Hippocampal formation (tissue), 2 donors: Measurements from ENCODE around the gene ECHS1.
"Not testable (repeated sequence)": the region's sequence is repeated elsewhere in the genome, so short reads cannot be mapped to it uniquely, and the experiment has no call there.

ENCODE experiments used
- DNase-seq, 2 donors: peaks; one replicate each; lab custom pipeline; 2025; lab: John Stamatoyannopoulos, UW

ECHS1 gene

DNA sequence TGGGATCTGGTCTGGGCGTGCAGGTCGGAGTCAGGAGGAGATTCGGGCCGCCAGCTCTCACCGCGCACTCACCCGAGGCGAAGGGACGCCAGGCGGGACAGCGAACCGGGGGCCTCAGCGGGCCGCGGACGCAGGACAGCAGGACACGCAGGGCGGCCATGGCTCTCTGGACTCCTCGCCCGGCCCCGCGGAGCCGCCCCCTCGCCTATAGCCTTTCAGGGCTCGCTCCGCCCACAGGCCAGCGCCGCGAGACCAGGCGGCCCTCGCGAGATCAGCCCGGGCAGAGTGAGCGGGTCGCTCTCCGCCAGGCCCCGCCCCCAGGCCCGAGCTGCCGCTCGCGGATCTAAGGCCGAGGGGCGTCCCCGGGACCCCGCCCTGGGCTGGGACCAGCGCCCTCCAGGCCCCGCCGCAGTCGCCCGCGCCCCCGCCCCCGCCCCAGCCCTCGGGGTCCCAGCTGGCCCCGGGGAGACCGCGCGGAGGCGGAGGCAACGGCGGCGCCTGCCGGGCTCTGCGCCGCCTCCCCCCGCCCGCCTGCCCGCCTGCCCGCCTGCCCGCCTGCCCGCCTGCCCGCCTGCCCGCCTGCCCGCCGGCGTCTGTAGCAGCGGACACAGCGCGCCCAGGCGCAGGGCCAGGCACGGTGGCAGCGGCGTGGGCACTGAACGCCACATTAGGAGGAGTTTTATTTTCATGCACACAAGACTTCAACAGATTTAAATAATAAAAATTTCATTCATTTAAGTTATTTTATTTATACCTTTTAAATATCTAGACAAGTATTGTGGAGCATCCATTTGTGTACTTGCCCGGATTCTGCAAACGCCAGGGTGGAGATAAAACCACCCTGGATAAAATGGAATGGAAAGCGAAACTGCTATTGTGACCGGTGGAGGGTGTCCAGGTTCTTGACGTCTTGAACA is at the start of gene ECHS1:
Gene ECHS1, minus strand, starts transcription at position 181 of the 917 bp plus-strand sequence. Its CDS starts 21 bp downstream, at position 160.
- peak; percentile 91 to 92 for DNase-seq

DNA sequence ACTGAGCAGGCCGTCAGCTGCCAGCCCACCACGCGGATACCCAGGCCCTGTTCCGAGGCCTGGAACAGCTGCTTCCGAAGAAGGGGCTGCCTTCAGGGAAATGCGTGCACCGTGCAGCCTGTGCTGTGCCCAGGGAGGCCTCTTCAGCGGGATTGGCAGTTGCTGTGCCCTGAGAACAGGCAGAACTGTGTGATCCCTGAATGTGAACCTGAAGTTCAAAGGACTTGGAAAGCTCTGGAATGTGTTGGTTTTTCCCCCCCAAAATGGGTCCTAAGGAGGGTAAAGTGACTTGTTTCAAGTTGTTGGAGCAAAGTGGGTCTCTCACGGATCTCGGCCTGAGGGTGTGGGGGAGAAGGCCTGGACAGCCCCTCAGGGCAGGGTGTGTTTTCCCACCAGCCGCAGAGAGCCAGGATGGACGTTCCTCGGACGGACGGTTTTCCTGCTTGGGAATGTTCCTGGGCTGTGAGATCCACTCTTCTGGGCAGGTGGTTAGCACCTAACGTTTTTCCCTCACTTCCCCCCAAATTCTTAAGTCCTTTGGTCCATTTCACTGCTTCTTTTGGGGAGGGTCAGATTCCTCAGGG is 49.2 kb upstream of the ECHS1 start:
- DNase-seq = no peak

DNA sequence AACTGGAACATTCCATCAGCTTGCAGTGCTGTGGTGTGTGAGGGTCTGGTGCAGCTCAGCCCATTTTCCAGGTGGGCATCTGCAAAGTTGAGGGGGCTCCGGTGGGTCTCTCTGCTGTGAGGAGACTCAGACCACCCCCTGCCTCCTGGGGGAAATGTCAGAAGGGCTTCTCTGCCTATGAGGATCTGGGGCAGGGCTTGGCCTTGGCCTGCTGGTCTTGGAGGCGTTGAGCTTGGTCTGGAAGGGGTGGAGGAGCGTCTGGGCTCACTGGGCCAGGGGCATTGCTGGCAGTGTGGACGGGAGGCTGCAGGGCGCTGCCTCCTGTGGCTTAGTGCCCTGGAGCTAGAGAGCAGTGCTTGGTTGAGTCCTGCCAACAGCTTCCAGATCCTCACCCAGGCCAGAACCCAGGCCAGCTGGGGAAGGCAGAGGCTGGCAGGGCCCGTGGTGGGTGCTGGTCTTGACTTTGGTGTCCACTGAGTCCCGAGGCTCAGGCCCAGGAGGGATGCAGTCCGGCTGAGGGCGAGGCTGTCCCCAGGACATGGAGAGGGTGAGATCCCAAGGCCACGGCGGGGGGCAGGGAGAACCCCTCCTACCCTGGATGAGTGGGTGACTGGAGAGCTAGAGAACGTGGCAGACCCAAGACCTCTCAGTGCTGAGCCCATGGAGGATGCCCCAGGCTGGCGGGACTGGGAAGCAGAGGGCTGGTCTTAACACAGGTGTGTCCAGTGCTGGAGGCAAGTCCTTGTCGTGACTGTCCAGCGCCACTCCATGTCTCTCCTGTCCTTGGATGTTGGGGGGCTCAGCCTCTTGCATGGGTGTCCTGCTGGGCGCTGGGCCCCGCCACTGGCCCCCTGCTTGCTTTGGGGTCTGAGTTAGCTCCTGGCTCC is 48.4 kb upstream of the ECHS1 start:
- DNase-seq = no peak

DNA sequence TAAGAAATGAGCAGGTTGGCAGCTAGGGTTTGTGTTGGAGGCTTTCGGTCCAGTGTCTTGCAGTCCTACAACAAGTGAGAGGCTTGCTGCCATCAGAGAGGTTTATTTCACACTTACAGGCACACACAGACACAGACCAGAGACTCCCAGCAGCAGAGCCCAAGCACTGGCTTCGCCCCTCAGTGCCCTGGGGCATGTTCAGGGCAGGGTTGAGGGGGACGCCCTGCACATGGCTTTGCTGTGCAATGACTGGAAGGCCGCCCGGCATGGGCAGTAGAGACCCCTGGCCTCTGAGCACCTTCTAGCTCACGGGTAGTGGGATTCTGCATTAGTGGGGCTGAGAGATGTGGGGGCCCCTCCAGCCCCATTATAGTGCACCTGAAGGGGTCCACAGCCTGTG is 47.4 kb upstream of the ECHS1 start:
- no peak for DNase-seq

DNA sequence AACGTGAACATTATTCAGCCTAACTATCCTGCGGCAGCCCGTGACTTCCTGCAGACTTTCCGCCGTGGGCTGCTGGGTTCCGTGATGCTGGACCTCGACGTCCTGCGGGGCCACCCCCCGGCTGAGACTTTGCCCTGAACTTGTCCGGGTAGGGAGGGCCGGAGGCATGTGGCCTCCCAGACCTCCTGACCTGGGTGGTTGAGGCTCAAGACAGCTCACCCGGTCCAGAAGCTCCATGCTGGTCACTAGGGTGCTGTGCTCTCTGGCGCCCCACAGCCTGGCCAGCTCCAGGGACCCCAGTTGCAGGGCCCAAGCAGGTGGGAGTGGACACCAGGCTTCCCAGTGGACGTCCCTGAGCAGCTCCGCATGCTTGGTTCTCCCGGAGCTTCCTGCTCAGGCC is 46.9 kb upstream of the ECHS1 start:
- no peak for DNase-seq

DNA sequence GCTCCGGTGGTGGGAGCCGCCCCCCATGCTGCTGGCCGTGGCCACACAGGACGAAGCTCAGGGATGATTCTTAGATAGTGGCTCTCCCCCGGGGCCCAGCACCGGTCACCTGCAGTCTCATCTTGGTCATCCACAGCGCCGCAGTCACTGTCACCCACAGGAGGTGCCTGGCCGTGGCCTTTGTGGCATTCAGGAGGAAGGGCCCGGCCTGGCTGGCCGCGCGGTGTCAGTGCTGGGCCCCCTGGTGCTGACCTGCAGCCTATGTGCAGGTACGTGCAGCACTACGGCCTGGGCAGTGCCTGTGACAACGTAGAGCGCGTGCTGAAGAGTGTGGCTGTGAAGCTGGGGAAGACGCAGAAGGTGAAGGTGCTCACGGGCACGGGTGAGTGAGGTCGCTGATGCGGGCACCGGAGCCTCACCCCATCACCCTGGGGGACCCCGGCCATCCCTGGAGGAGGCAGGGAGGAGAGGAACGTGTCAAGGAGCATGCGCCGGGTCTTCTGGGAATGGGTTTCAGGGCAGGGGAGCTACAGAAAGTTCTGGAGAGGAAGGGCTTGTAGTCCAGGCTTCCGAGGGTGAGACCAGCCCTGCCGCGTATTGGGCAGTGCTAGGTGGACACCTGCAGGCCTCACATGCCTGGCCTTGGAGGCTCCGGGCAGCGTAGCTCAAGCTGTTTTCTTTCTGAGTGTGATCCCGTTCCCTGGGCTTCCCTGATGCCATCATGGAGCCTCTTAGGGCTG is 46.2 kb upstream of the ECHS1 start:
- no peak for DNase-seq

DNA sequence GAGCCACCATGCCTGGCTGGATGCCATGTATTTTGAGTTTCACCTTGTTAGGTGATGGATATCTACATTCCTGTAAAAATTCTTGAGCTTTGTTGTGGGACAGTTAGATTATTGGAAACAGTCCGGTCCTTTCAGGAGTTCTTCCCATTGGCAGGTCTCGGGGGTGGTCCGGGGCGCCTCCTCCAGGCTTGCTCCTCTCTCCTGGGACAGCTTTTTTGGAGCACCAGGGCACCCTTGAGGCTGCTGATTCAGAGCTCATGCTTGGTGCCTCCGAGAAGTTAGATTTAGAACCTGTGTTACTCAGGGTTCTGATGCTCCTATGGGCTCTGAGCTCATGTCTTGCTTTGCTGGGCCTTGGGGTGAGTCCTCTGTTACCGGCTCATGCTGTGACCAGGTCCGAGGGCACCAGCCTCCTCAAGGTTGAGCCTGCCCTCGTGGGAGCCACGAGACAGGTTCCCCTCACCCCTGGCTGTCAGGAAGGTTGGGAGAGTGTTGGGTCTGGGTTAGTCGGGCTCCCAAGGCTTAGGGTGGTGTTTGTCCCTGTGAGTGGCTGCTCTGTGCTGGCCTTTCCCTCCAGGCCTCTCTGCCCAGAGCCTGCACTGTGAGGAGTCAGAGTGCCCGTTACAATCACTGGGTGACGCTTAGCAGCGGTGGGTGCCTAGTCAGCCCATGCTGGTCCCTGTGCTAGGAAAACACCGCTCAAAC is 45.3 kb upstream of the ECHS1 start:
- no peak for DNase-seq

DNA sequence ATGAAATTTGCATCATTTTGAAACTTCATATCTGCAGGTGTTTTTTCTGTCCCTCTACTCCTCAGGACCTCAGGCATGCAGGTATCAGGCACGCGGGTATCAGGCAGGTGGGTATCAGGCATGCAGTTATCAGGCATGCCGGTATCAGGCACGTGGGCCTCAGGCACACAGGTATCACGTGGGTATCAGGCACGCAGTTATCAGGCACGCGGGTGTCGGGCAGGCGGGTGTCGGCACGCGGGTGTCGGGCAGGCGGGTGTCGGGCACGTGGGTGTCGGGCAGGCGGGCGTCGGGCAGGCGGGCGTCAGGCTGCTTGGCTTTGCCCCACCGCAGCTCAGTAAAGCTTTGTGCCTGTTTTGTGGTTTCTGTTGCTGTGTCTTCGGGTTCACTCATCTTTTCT is 42.6 kb upstream of the ECHS1 start:
- DNase-seq = no peak

DNA sequence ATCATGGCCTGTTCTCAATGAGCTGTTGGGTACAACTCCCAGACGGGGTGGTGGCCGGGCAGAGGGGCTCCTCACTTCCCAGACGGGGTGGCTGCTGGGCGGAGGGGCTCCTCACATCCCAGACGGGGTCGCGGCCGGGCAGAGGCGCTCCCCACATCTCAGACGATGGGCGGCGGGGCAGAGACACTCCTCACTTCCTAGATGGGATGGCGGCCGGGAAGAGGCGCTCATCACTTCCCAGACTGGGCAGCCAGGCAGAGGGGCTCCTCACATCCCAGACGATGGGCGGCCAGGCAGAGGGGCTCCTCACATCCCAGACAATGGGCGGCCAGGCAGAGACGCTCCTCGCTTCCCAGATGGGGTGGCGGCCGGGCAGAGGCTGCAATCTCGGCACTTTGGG is 41.2 kb upstream of the ECHS1 start:
- DNase-seq = not testable (repeated sequence)

DNA sequence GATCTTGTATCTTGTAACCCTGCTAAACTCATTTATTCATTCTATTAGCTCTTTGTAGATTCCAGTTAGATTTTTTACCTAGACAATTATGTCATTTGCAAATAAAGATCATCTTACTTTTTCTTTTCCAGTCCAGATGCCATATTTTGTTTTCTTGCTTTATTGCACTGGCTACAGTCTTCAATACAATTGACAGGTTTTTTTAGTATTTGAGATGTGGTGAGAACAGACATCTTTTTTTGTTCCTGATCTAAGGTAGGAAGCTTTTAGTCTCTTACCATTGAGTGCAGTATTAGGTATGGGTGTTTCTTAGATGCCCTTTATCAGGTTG is 39.2 kb upstream of the ECHS1 start:
- no peak for DNase-seq

DNA sequence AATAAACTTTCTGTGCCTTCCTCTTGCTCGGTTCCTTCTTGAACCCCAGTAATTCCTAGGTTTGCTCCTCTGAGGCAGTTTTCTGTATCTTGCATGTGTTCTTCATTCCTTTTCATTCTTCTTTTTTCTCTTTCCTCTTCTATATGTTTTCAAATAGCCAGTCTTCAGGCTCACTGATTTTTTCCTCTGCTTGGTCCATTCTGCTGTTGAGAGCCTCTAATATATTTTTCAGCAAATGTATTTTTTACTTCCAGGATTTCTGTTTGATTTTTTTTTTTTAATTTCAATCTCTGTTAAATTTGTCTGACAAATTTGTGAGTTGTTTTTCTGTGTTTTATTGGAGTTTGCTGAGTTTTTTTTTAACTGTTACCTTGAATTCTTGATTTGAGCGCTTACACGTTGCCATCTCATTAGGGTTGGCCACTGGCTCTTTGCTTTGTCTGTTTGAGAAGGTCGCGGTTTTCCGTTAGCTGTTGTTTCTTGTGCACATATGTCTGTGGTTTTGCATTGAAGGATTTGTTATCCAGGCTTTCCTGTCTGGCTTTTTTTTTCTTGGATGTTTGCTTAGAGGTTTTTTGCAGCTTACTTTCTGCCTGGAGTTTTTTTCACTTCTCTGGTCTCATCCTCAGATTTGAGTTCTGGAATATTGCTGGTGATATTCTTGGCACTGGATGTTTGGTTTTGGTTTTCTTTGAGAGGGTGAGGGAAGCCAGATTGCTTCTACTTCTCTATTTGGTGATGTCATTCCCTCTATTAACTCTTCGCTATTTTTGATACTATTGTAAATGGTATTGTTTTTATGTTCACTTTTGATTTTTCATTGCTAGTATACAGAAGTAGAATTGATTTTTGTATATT is 38.6 kb upstream of the ECHS1 start:
- no peak for DNase-seq

DNA sequence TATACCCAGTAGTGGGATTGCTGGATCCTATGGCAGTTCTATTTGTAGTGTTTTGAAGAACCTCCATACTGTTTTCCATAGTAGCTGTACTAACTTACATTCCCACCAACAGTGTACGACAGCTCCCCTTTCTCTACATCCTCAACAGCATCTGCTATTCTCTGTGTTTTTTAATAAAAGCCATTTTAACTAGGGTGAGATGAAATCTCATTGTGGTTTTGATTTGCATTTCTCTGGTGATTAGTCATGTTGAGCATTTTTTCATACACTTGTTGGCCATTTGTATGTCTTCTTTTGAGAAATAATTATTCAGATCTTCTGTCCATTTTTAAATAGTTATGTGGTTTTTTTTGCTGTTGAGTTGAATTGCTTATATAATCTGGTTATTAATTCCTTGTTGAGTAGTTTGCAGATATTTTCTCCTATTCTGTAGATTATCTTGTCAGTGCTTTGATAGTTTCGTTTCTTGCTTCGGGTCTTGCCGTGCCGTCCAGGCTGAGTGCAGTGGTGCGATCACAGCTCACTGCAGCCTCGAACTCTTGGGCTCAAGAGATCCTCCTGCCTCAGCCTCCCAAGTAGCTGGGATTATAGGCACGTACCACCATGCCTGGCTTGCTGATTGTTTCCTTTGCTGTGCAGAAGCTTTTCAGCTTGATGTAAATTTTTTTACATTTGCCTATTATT is 32.8 kb upstream of the ECHS1 start:
- DNase-seq = no peak

DNA sequence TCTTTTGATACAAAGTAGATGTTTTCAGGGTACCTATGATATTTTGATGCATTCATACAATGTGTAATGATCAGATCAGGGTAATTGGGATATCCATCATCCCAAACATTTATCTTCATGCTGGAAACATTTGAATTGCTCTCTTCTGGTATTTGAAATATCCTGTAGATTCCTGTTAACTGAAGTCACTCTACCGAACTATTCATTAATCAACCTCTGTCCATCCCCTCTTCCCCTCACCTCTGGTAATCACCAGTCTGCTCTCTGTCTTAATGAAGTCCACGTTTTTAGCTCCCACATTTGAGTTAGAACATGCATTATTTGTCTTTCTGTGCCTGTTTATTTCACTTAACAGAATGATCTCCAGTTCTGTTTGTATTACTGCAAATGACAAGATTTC is 32.1 kb upstream of the ECHS1 start:
- no peak for DNase-seq

DNA sequence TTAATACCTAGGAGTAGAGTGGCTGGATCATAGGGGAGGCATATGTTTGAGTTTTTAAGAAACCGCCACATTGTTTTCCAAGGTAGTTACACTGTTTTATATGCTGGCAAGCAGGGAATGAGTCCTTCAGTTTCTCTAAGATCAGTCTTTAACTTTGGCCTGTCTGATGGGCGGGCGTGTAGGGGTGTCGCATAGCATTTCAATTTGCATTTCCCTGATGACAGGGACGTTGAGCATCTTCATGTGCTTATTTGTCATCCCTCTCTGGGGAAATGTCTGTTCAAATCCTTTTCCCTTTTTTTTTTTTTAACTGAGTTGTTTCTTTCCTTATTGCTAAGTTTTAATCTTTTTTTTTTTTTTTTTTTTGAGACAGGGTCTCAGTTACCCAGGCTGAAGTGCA is 30.6 kb upstream of the ECHS1 start:
- no peak for DNase-seq

DNA sequence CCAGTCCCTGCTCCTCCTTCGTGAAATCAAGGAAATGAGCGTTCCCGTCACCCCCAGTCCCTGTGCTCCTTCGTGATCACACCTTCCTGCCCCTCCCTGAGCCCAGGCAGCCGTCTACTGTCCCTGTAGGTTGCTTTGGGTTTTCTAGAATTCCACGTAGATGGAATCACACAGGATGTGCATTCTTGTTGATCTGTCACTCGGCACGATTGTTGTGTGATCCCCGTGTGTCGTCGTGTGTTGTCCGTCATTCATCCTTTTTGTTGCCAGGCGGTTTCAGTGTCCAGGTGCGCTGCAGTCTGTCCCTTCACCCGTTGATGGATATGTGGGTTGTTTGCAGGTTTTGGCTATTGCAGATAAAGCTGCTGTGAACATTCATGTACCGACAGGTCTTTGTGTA is 30.2 kb upstream of the ECHS1 start:
- DNase-seq = no peak

DNA sequence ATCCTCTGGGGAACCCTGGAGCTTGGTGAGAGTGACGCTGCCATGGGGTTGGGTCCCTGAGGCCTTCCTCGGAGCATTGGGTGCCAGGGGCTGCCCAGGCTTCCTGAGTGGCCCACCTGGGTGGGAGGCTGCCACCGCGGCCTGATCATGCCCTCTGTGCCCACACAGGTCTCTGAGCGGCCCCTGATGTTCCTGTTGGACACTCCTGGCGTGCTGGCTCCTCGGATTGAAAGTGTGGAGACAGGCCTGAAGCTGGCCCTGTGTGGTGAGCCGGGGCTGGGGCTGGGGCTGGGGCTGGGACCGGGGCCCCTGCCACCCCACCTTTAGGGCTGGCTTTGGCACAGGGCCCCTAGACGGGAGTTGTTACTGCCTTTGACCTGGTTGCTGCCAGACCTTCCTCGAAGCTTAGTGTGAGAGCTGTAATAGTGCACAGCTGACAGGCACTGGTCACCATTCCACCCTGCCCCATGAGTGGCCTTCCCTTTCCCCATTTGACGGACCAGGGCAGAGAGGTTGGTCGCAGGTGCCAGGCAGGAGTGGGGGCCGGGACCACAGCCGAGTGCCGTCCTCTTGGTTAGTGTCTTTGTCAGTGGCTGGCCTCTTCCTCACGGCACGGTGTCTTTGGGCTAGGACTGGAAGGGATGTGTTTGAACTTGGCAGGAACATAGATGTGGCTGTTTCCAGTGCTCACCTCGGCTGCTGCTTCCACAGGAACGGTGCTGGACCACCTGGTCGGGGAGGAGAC is 29.0 kb upstream of the ECHS1 start:
- no peak for DNase-seq

DNA sequence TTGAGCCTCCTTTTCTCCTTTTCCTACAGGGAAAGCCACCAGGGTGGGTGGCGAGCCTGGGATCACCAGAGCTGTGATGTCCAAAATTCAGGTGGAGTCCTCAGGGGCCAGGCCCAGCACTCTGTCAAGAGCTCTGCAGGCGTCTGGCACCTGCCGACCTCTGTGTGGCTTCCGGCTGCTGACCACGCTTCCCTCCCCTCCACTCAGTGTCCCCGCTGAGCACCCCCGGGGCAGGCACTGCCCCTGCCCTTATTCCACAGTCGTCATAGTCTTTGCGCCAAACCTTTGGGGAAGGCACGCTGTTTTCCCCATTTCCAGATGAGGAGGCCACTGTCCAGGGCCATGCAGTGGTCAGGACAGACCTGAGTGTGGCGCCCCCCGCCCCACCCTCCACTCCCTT is 28.3 kb upstream of the ECHS1 start:
- DNase-seq = no peak

DNA sequence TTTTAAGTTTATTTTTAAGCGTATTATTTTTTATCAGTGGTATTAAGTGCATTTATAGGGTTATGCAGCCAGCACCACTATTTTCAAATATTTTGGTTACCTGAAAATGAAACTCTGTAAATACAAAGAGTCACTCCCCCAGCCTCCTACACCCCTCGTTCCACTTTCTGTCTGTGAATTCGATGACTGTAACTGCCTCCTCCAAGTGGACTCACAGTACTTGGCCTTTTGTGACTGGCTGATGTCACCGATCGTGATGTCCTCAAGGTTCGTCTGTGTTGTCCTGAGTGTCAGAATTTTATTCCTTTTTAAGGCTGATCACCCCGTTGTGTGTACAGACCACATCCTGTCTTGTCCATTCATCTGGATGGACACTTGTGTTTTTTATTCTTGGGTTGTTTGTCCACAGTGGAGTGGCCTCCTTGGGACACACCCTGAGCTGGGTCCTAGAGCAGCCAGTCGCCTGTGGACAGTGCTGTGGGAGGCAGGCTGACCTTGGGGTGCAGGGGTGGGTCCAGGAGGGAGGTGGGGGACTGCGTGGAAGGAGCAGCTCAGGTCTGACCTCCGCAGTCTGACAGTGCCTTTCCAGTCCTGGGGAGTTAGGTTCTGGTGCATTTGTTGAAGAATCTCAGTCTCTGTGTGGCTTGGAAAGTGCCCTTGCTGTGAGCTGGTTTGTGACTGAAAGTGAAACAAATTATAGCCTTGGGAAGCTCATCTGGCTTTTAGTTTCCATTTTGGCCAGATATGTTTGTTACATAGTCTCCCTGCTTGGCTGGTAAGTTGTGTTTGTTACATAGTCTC is 27.7 kb upstream of the ECHS1 start:
- DNase-seq = no peak
